GM12878 (cell line): ENCODE data around the gene UGGT2. TPM values are rescaled to one million over a fixed set of nuclear protein-coding genes. Genes with fewer than 3 reads are reported as not detected.

Experiments
- ATAC-seq: fragments of 200-7000 bp; cut with Tn5 transposase; 3 replicates; pipeline ENCODE4 v1.9.1; 2020; ENCODE audit warnings: mild to moderate bottlenecking, moderate library complexity
- Bru-seq: library from RNA; stranded (reverse); fragments of 400-500 nt; gene quantifications from one replicate; lab custom pipeline; 2021; lab: Mats Ljungman, UMichigan
- BruChase-seq, 2 experiments: library from RNA; stranded (reverse); fragments of 400-500 nt; gene quantifications; one replicate each; lab custom pipeline; 2021; lab: Mats Ljungman, UMichigan
- BruUV-seq: library from RNA; stranded (reverse); fragments of 400-500 nt; replicated peaks from 2 replicates; lab custom pipeline; 2021; lab: Mats Ljungman, UMichigan
- CTCF ChIA-PET: fragments of 300-600 bp; sonication (Branson Sonifier 250); formaldehyde crosslinking; extraction: SDS; loops from one replicate; lab custom pipeline; 2021; ENCODE audit warnings: inconsistent platforms; lab: Yijun Ruan, JAX
- POLR2A ChIA-PET: fragments of 350-600 bp; formaldehyde crosslinking; extraction: SDS; loops from one replicate; lab custom pipeline; 2021; ENCODE audit warnings: inconsistent platforms; lab: Charles Lee
- RAD21 ChIA-PET: fragments of 300-600 bp; sonication (Branson Sonifier 250); formaldehyde crosslinking; loops from one replicate; lab custom pipeline; 2023; ENCODE audit warnings: antibody characterized with exemption; ENCODE audit not compliant: unreplicated experiment; lab: Charles Lee
- SMC1A ChIA-PET: fragments of 300-600 bp; sonication (Branson Sonifier 250); formaldehyde crosslinking; loops from one replicate; lab custom pipeline; 2023; ENCODE audit not compliant: unreplicated experiment, uncharacterized antibody; lab: Charles Lee
- DNase-seq: peaks from one replicate; pipeline ENCODE4 v3.0.0-alpha.2; 2011; ENCODE audit warnings: low read depth, low spot score
- FAIRE-seq: peaks from 3 replicates; lab custom pipeline; 2011; peaks lifted over from hg19 to GRCh38; lab: Jason Lieb, UNC
- H2AFZ ChIP-seq: 2 replicates; pipeline ENCODE4 v1.6.0; 2011; ENCODE audit warnings: low read depth, low read length, control low read depth; ENCODE audit not compliant: control insufficient read depth
- H3K27ac ChIP-seq: 2 replicates; pipeline ENCODE4 v1.5.1; 2011; ENCODE audit warnings: control low read depth; ENCODE audit not compliant: control insufficient read depth, insufficient read depth
- H3K27me3 ChIP-seq, 2 experiments: replicated peaks in 1 of 2; 2 replicates each; pipeline versions ENCODE4 v1.6.0 to v1.6.1; 2011; ENCODE audit warnings: low read length in 1 of 2; ENCODE audit not compliant: control insufficient read depth in 2 of 2, insufficient read depth in 2 of 2
- H3K36me3 ChIP-seq, 2 experiments: 2 replicates each; pipeline ENCODE4 v1.5.1; 2011; ENCODE audit warnings: low read length in 1 of 2; ENCODE audit not compliant: control insufficient read depth in 2 of 2, insufficient read depth in 2 of 2
- H3K4me1 ChIP-seq: 2 replicates; pipeline ENCODE4 v1.6.1; 2011; ENCODE audit warnings: mild to moderate bottlenecking, low read length, moderate library complexity, mixed read lengths; ENCODE audit not compliant: control insufficient read depth, insufficient read depth
- H3K4me2 ChIP-seq: 2 replicates; pipeline ENCODE4 v1.6.0; 2011; ENCODE audit warnings: control low read depth; ENCODE audit not compliant: control insufficient read depth, insufficient read depth
- H3K4me3 ChIP-seq: fragments of 200-600 bp; sonication (generic); 2 replicates; pipeline ENCODE4 v1.5.1; 2016
- H3K79me2 ChIP-seq: 2 replicates; pipeline ENCODE4 v1.6.0; 2011; ENCODE audit warnings: low read length; ENCODE audit not compliant: control insufficient read depth, insufficient read depth
- H3K9ac ChIP-seq: 2 replicates; pipeline ENCODE4 v1.8.0; 2011; ENCODE audit warnings: low read length, control low read depth, mixed read lengths; ENCODE audit not compliant: control insufficient read depth, insufficient read depth
- H3K9me3 ChIP-seq: replicated peaks from 3 replicates; pipeline ENCODE4 v1.5.1; 2011; ENCODE audit warnings: mild to moderate bottlenecking, low read length; ENCODE audit not compliant: control insufficient read depth, insufficient read depth
- H4K20me1 ChIP-seq: 2 replicates; pipeline ENCODE4 v1.6.0; 2011; ENCODE audit not compliant: control insufficient read depth, insufficient read depth
- BCL3 ChIP-seq: IDR thresholded peaks from 2 replicates; pipeline ENCODE4 v1.6.1; 2011; ENCODE audit warnings: borderline replicate concordance, low read depth, mild to moderate bottlenecking, moderate library complexity, low read length; ENCODE audit not compliant: insufficient read depth, poor library complexity, severe bottlenecking
- EED ChIP-seq: sonication (generic); IDR thresholded peaks from 2 replicates; pipeline ENCODE4 v1.6.1; 2016; ENCODE audit warnings: antibody characterized with exemption, low read depth
- HCFC1 ChIP-seq: fragments of 150-350 bp; IDR thresholded peaks from 2 replicates; pipeline ENCODE4 v1.6.1; 2014; ENCODE audit warnings: low read length
- JUNB ChIP-seq: IDR thresholded peaks from 2 replicates; pipeline ENCODE4 v1.6.1; 2016; ENCODE audit warnings: antibody characterized with exemption, mild to moderate bottlenecking
- POU2F2 ChIP-seq: IDR thresholded peaks from 3 replicates; pipeline ENCODE4 v1.6.1; 2011; ENCODE audit warnings: low read depth, mild to moderate bottlenecking, low read length, borderline replicate concordance
- RCOR1 ChIP-seq: conservative IDR thresholded peaks from 2 replicates; pipeline ENCODE4 v1.6.1; 2012; ENCODE audit warnings: low read depth, low read length, improper control_type of control experiment
- SMAD5 ChIP-seq: IDR thresholded peaks from 2 replicates; pipeline ENCODE4 v1.6.1; 2016; ENCODE audit warnings: antibody characterized with exemption, low read depth
- ZBTB33 ChIP-seq: fragments of 450-650 bp; IDR thresholded peaks from 2 replicates; pipeline ENCODE4 v1.6.1; 2017; ENCODE audit warnings: mild to moderate bottlenecking
- ZNF592 ChIP-seq: fragments of 450-650 bp; IDR thresholded peaks from 2 replicates; pipeline ENCODE4 v1.6.1; 2017; ENCODE audit warnings: mild to moderate bottlenecking, moderate library complexity
- ZSCAN29 ChIP-seq: fragments of 450-650 bp; IDR thresholded peaks from 2 replicates; pipeline ENCODE4 v1.6.1; 2017; ENCODE audit warnings: mild to moderate bottlenecking, moderate library complexity
- WGBS: methylation state at CpG from one replicate; pipeline ENCODE4 v1.1.6; 2016; ENCODE audit warnings: low lambda C conversion rate; ENCODE audit not compliant: insufficient replicate concordance, insufficient coverage; ENCODE audit errors: missing lambda C conversion rate; 5-methylcytosine and 5-hydroxymethylcytosine counted together
- in situ Hi-C: fragments of 300-500 bp; cut with MboI; formaldehyde crosslinking; loops from 9 replicates; pipeline ENCODE4 v1.14.3; 2018; ENCODE audit warnings: mixed read lengths
- intact Hi-C: fragments of 100-400 bp; cut with micrococcal nuclease; formaldehyde crosslinking; loops from one replicate; pipeline ENCODE4 v1.14.2; 2022; ENCODE audit not compliant: unreplicated experiment
- long read RNA-seq, 2 experiments: library from polyadenylated mRNA; unstranded; transcript quantifications; one replicate each; pipeline ENCODE4 v2.0.0, GENCODE V29; 2019 to 2020
- polyA minus RNA-seq, 3 experiments: library from RNA; depleted of rRNA, polyadenylated mRNA; stranded (reverse); fragments of >200 nt; gene quantifications; 2 replicates each; pipeline ENCODE4 v1.2.3, GENCODE V29; 2011
- polyA plus RNA-seq, 11 experiments: library from polyadenylated mRNA; depleted of rRNA in 4 of 11; unstranded in 6 of 11; stranded (reverse) in 5 of 11; fragments of >200 nt; fragmentation: Nextera tagmentation in 4 of 11; fragmentation: Illumina TruSeq in 1 of 11; extraction: Ambion mirVana in 4 of 11; extraction: Trizol in 1 of 11; gene quantifications; 1 replicate in 1 of 11; 2 replicates in 10 of 11; pipeline versions ENCODE4 v1.2.1 to v1.2.3, GENCODE V29; 2011 to 2016; ENCODE audit warnings: inconsistent platforms in 2 of 11, missing spikeins in 2 of 11, low read depth in 1 of 11
- total RNA-seq, 4 experiments: library from RNA; depleted of rRNA in 3 of 4; stranded (reverse); fragments of >200 nt in 3 of 4; fragmentation: Illumina TruSeq in 1 of 4; extraction: Trizol in 1 of 4; gene quantifications; 2 replicates each; pipeline versions ENCODE4 v1.2.1 to v1.2.3, GENCODE V29; 2013 to 2021

The UGGT2 gene
- 225 and 233 TPM in 2 replicates for total RNA-seq (2013; cell fraction: nucleolus; rRNA removed)
- 27.4 and 28.0 TPM in 2 replicates for total RNA-seq (2014; rRNA removed)
- total RNA-seq (2014; rRNA removed; fragmentation: Illumina TruSeq; extraction: Trizol), result 29.0 and 32.2 TPM in 2 replicates
- 17.8 and 17.9 TPM in 2 replicates for total RNA-seq (2021)
- 2.0 TPM for polyA plus RNA-seq (2011; ENCODE audit: low read depth)
- 24.8 and 48.5 TPM in 2 replicates for polyA plus RNA-seq (2011; rRNA removed)
- 5.2 and 6.0 TPM in 2 replicates for polyA plus RNA-seq (2011; cell fraction: cytosol; rRNA removed)
- 60.0 and 60.1 TPM in 2 replicates for polyA plus RNA-seq (2011; cell fraction: nucleus; rRNA removed)
- 5.4 and 7.4 TPM in 2 replicates for polyA plus RNA-seq (2012)
- polyA plus RNA-seq (2014; fragmentation: Illumina TruSeq; extraction: Trizol), result 16.7 and 22.6 TPM in 2 replicates
- polyA plus RNA-seq (2014; fragmentation: Nextera tagmentation; extraction: Ambion mirVana), result 1 to 10 TPM; 4.9 to 6.3 TPM
- polyA plus RNA-seq (2014; rRNA removed), result 16.7 and 19.8 TPM in 2 replicates
- 10 to 100 TPM; 12.7 to 14.0 TPM for polyA plus RNA-seq (2016; fragmentation: Nextera tagmentation; extraction: Ambion mirVana)
- 33.5 and 36.2 TPM in 2 replicates for polyA minus RNA-seq (2011; rRNA and poly(A)+ RNA removed)
- 4.1 and 13.4 TPM in 2 replicates for polyA minus RNA-seq (2011; cell fraction: cytosol; rRNA and poly(A)+ RNA removed)
- polyA minus RNA-seq (2011; cell fraction: nucleus; rRNA and poly(A)+ RNA removed), result 149 and 238 TPM in 2 replicates
- percentile 72 among the genes with signal in this experiment for Bru-seq, nascent RNA
- percentile 74 among the genes with signal in this experiment for BruChase-seq, experiment 1, labeled RNA remaining after a 6-hour chase
- percentile 81 among the genes with signal in this experiment for BruChase-seq, experiment 2, labeled RNA remaining after a 2-hour chase
- long read RNA-seq, experiment 1, partial matches to known transcripts, result 3 of 6 reads
- long read RNA-seq, experiment 1, other reads (novel, unspliced or antisense), result 1 of 6 reads
- long read RNA-seq, experiment 2, transcript UGGT2-201 (8 exons, 2,240 nt), result minor isoform, 6 of 55 reads
- long read RNA-seq, experiment 2, transcript UGGT2-204 (10 exons, 1,547 nt), result major isoform, 12 of 55 reads
- long read RNA-seq, experiment 2, partial matches to known transcripts, result 19 of 55 reads
- long read RNA-seq, experiment 2, other reads (novel, unspliced or antisense), result 18 of 55 reads

GRCh38 chr13:96053003-96053703, at the start of gene UGGT2:
UGGT2 (minus strand) TSS chr13:96053401; CDS start chr13:96053312, 89 bp downstream.
- H3K27ac ChIP-seq, result peak within 1 kb of the TSS; percentile 88
- under 1% methylated on average over 50 of the region's 77 CpGs for WGBS
- intact Hi-C loops, result no loop called here
- no peaks in the 10 kb centered on the region for H3K27me3 ChIP-seq
- peak; percentile 98 for ATAC-seq
- POLR2A ChIA-PET, result interaction anchor here (0.6 to 1.2 kb wide), 4 partner anchors 18 to 1030 kb away, joined by 3 to 4 read pairs (median 3); no protein-coding TSS in a partner anchor
- no peaks in the 10 kb centered on the region for H4K20me1 ChIP-seq
- no peaks in the 10 kb centered on the region for H3K4me1 ChIP-seq
- RAD21 ChIA-PET, result interaction anchor here (0.8 to 1.8 kb wide), 3 partner anchors 9 to 33 kb away, joined by 3 to 7 read pairs (median 5); no protein-coding TSS in a partner anchor
- H2AFZ ChIP-seq, result peak within 1 kb of the TSS; percentile 100
- DNase-seq, result peak; percentile 64
- peaks cover 15% of the 10 kb centered on the region for H3K79me2 ChIP-seq
- H3K9ac ChIP-seq, result peak within 1 kb of the TSS; percentile 84
- H3K36me3 ChIP-seq, result no peaks in the 10 kb centered on the region
- SMC1A ChIA-PET, result interaction anchor here (0.9 to 2.0 kb wide), 6 partner anchors 8 to 33 kb away, joined by 3 to 11 read pairs (median 4); no protein-coding TSS in a partner anchor
- peak within 1 kb of the TSS; percentile 90 for H3K4me3 ChIP-seq
- CTCF ChIA-PET, result interaction anchor here (0.6 to 2.2 kb wide), 8 partner anchors 10 to 80 kb away, joined by 3 to 9 read pairs (median 4); no protein-coding TSS in a partner anchor
- BruUV-seq, result no TSS peak
- in situ Hi-C loops, result no loop called here
- peak within 1 kb of the TSS; percentile 95 for H3K4me2 ChIP-seq
- peak; percentile 82 for FAIRE-seq
- H3K9me3 ChIP-seq, result no peaks in the 10 kb centered on the region; the same call in 2 of the 3 replicates
- TF ChIP-seq ZNF592, result no peak
- peak; percentile 44; the same call in 1 of the 2 replicates for TF ChIP-seq HCFC1
- TF ChIP-seq EED, result no peak
- TF ChIP-seq ZBTB33, result no peak
- TF ChIP-seq POU2F2, result no peak; the same call in 2 of the 3 replicates
- peak; percentile 9; the same call in 1 of the 2 replicates for TF ChIP-seq SMAD5
- no peak for TF ChIP-seq BCL3
- TF ChIP-seq ZSCAN29, result no peak
- no peak for TF ChIP-seq JUNB
- TF ChIP-seq RCOR1, result no peak
